Esophagus squamous epithelium (tissue), 5 donors: Measurements from ENCODE around the gene PSMD2. TPM values are rescaled to one million over a fixed set of nuclear protein-coding genes. Genes with fewer than 3 reads are reported as not detected.

ENCODE experiments used
- DNase-seq: peaks from one replicate; lab custom pipeline; 2025; lab: John Stamatoyannopoulos, UW
- H3K27ac ChIP-seq, 4 donors: fragments of 200-600 bp; sonication (generic); one replicate each; pipeline ENCODE4 v1.5.1; 2016 to 2019; ENCODE audit warnings: mild to moderate bottlenecking in 1 of 4
- H3K27me3 ChIP-seq, 4 donors: fragments of 200-600 bp; sonication (generic); 1 replicate in 3 of 4; 2 replicates in 1 of 4; pipeline versions ENCODE4 v1.5.1 to v1.6.0; 2017 to 2021; ENCODE audit warnings: antibody characterized with exemption in 1 of 4
- H3K36me3 ChIP-seq, 3 donors: fragments of 200-600 bp; sonication (generic); one replicate each; pipeline ENCODE4 v1.5.1; 2016 to 2019
- H3K4me1 ChIP-seq, 3 donors: fragments of 200-600 bp; sonication (generic); one replicate each; pipeline ENCODE4 v1.5.1; 2017 to 2019
- H3K4me3 ChIP-seq, 4 donors: fragments of 200-600 bp; sonication (generic); 1 replicate in 3 of 4; 2 replicates in 1 of 4; pipeline ENCODE4 v1.5.1; 2016 to 2019; ENCODE audit warnings: mild to moderate bottlenecking in 2 of 4, moderate library complexity in 1 of 4
- H3K9me3 ChIP-seq, 3 donors: fragments of 200-600 bp; sonication (generic); one replicate each; pipeline ENCODE4 v1.5.1; 2016 to 2019
- CTCF ChIP-seq, 6 experiments: fragments of 450-650 bp in 4 of 6; fragments of 200-600 bp in 2 of 6; sonication (generic) in 2 of 6; IDR thresholded peaks; one replicate each; pipeline ENCODE4 v1.5.1; 2016 to 2019; ENCODE audit warnings: antibody characterized with exemption in 6 of 6, mild to moderate bottlenecking in 4 of 6, moderate library complexity in 4 of 6
- POLR2A ChIP-seq, 4 donors: fragments of 450-650 bp; IDR thresholded peaks; one replicate each; pipeline ENCODE4 v1.6.1; 2017; ENCODE audit warnings: antibody characterized with exemption in 4 of 4, mild to moderate bottlenecking in 4 of 4, moderate library complexity in 3 of 4
- WGBS, 2 donors: methylation state at CpG; one replicate each; pipeline ENCODE4 v1.1.5; 2018; 5-methylcytosine and 5-hydroxymethylcytosine counted together
- intact Hi-C: fragments of 100-400 bp; cut with DNase I; formaldehyde crosslinking; loops from one replicate; pipeline ENCODE4 v1.15.0; 2022
- total RNA-seq, 4 donors: library from RNA; depleted of rRNA; stranded (reverse); fragments of >200 nt; gene quantifications; one replicate each; pipeline ENCODE4 v1.1.0, GENCODE V29; 2016
- donor health status: DM: yes; HTN: yes; CAD: no.

Gene PSMD2
- total RNA-seq, 4 donors from 2014 or later, result 209 to 362 (median 235) TPM

DNA sequence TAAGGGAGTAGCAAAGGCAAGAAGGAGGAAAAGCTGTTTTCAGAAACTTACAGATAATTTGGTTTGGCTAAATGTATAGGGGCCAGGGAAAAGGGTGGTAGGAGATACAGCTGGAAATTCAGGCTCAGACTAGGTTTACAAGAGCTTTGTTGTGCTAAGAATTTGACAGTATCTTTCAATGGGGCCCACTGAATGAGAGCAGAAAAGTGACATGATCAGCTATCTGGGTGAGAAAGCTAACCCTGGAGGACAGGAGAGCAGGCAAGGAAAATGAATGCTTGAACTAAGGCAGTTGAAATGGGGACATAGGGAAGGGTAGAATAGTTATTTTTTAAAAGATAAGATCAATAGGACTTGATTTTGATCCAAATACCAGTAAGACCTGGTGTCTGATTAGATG lies 12.6 kb downstream of the PSMD2 start:
- TF ChIP-seq CTCF (IDR thresholded peaks at IDR 0.05) (no peak), POLR2A (IDR thresholded peaks at IDR 0.05) (no peak)
- Histone ChIP-seq H3K27me3 (no peaks in the 10 kb centered on the region), H3K36me3 (peaks cover 9 to 39% (median 20%) of the 10 kb centered on the region in 3 donors), H3K4me1 (peaks cover 7 to 20% (median 9%) of the 10 kb centered on the region in 3 donors), H3K9me3 (no peaks in the 10 kb centered on the region), H3K27ac (no peak overlapping the region), H3K4me3 (no peak overlapping the region)
- no peak for DNase-seq
- intact Hi-C loops, result no loop called here

- Histone ChIP-seq H3K36me3 (peaks cover 7 to 34% (median 13%) of the 10 kb centered on the region in 3 donors), H3K4me1 (peaks cover 20 to 47% (median 35%) of the 10 kb centered on the region in 3 donors), H3K27ac (peak within 1 kb of the TSS; percentile 99 to 100 (median 100)), H3K9me3 (no peaks in the 10 kb centered on the region), H3K4me3 (peak within 1 kb of the TSS; percentile 70 to 94 (median 81)), H3K27me3 (no peaks in the 10 kb centered on the region)
- WGBS, 2 donors, result 0 to 2% methylated on average over 11 to 28 of the region's 40 CpGs
- intact Hi-C loops, result no loop called here
- TF ChIP-seq CTCF (IDR thresholded peaks at IDR 0.05) (no peak), POLR2A (IDR thresholded peaks at IDR 0.05) (peak in 2 of 4 donors; percentile 32 to 75)
- DNase-seq, result peak; percentile 57
These were observed 15.3 kb downstream of the PSMD2 start, which contains the start of gene EIF4G1 for GRCh38 chr3:184314363-184314699. Gene EIF4G1 (plus strand): TSS chr3:184314606. CDS start chr3:184315797, 1,191 bp downstream.

- TF ChIP-seq CTCF (IDR thresholded peaks at IDR 0.05) (no peak), POLR2A (IDR thresholded peaks at IDR 0.05) (peak in 3 of 4 donors; percentile 19 to 58 (median 45))
- DNase-seq, result peak; percentile 45
- Histone ChIP-seq H3K4me1 (peaks cover 20 to 53% (median 39%) of the 10 kb centered on the region in 3 donors), H3K4me3 (peak overlapping the region; percentile 70 to 94 (median 81)), H3K36me3 (peaks cover 7 to 28% (median 13%) of the 10 kb centered on the region in 3 donors), H3K27me3 (no peaks in the 10 kb centered on the region), H3K9me3 (no peaks in the 10 kb centered on the region), H3K27ac (peak overlapping the region; percentile 99 to 100 (median 100))
- WGBS, 2 donors, result 0% methylated on average over 2 of the region's 89 CpGs; no CpG with 5 or more reads in 1 of the 2 donors
- intact Hi-C loops, result no loop called here
These were observed 15.9 kb downstream of the PSMD2 start for GRCh38 chr3:184314700-184315542.

GRCh38 chr3:184315543-184315867 lies 16.5 kb downstream of the PSMD2 start:
- intact Hi-C loops, result no loop called here
- H3K36me3 ChIP-seq, result peaks cover 7 to 31% (median 13%) of the 10 kb centered on the region in 3 donors
- WGBS, 2 donors, result 0% methylated on average over 3 to 4 of the region's 6 CpGs
- no peak for DNase-seq
- no peaks in the 10 kb centered on the region for H3K9me3 ChIP-seq
- peak overlapping the region; percentile 70 to 94 (median 81) for H3K4me3 ChIP-seq
- peaks cover 24 to 59% (median 43%) of the 10 kb centered on the region in 3 donors for H3K4me1 ChIP-seq
- TF ChIP-seq CTCF (IDR thresholded peaks at IDR 0.05) (no peak), POLR2A (IDR thresholded peaks at IDR 0.05) (no peak)
- peak overlapping the region; percentile 99 to 100 (median 100) for H3K27ac ChIP-seq
- no peaks in the 10 kb centered on the region for H3K27me3 ChIP-seq
